HEK293 (cell line): ENCODE results near the gene RABEP2.
A peak's percentile ranks its signal among the peaks of the same experiment; 100 is the strongest.

Source experiments
- CTCF ChIA-PET: fragments of 350-600 bp; formaldehyde crosslinking; extraction: SDS; loops from one replicate; lab custom pipeline; 2021; ENCODE audit warnings: antibody characterized with exemption; lab: Yijun Ruan, JAX
- POLR2A ChIA-PET: fragments of 300-600 bp; formaldehyde crosslinking; extraction: SDS; loops from one replicate; lab custom pipeline; 2020; ENCODE audit warnings: antibody characterized with exemption, inconsistent platforms; lab: Yijun Ruan, JAX
- H3K27ac ChIP-seq: fragments of 200-500 bp; sonication (Bioruptor generic); 2 replicates; pipeline ENCODE4 v1.5.1; 2014; ENCODE audit warnings: low read depth, low read length, control low read depth, inconsistent platforms; ENCODE audit errors: extremely low read depth
- H3K36me3 ChIP-seq, 2 experiments: fragments of 200-500 bp in 1 of 2; sonication (Bioruptor generic) in 1 of 2; 1 replicate in 1 of 2; 2 replicates in 1 of 2; pipeline ENCODE4 v1.5.1; 2014 to 2017; ENCODE audit warnings: inconsistent platforms in 2 of 2, low read length in 2 of 2; ENCODE audit not compliant: control insufficient read depth in 2 of 2, insufficient read depth in 1 of 2
- H3K4me1 ChIP-seq: fragments of 200-500 bp; sonication (Bioruptor generic); 2 replicates; pipeline ENCODE4 v1.5.1; 2014; ENCODE audit warnings: mild to moderate bottlenecking, low read length, inconsistent platforms; ENCODE audit not compliant: control insufficient read depth, insufficient read depth
- H3K4me3 ChIP-seq: 2 replicates; pipeline ENCODE4 v1.5.1; 2011; ENCODE audit warnings: low read depth, mild to moderate bottlenecking, control low read depth, low read length, moderate library complexity
- H3K9me3 ChIP-seq: fragments of 200-500 bp; sonication (Bioruptor generic); 2 replicates; pipeline ENCODE4 v1.5.1; 2014; ENCODE audit warnings: low read depth, low read length, inconsistent platforms; ENCODE audit not compliant: control insufficient read depth, insufficient read depth
- BCL11A ChIP-seq: fragments of 450-650 bp; formaldehyde crosslinking; IDR thresholded peaks from 2 replicates; pipeline ENCODE4 v1.5.1; 2016; ENCODE audit warnings: low read depth, missing biosample characterization, missing genetic modification characterization
- REPIN1 ChIP-seq: fragments of 450-650 bp; formaldehyde crosslinking; IDR thresholded peaks from 2 replicates; pipeline ENCODE4 v1.5.1; 2017; ENCODE audit warnings: missing biosample characterization, missing genetic modification characterization, low read depth
- SP7 ChIP-seq: fragments of 450-650 bp; formaldehyde crosslinking; IDR thresholded peaks from 2 replicates; pipeline ENCODE4 v1.5.1; 2016; ENCODE audit warnings: missing biosample characterization, missing genetic modification characterization
- TSHZ1 ChIP-seq: fragments of 450-650 bp; formaldehyde crosslinking; IDR thresholded peaks from 2 replicates; pipeline ENCODE4 v1.5.1; 2016; ENCODE audit warnings: missing biosample characterization, missing genetic modification characterization, borderline replicate concordance
- ZBTB17 ChIP-seq: fragments of 450-650 bp; formaldehyde crosslinking; IDR thresholded peaks from 2 replicates; pipeline ENCODE4 v1.5.1; 2016; ENCODE audit warnings: missing biosample characterization, missing genetic modification characterization
- ZBTB26 ChIP-seq: fragments of 450-650 bp; formaldehyde crosslinking; optimal IDR thresholded peaks from 2 replicates; pipeline ENCODE3; 2016; ENCODE audit warnings: missing biosample characterization, mild to moderate bottlenecking, missing genetic modification characterization
- ZNF121 ChIP-seq: fragments of 450-650 bp; formaldehyde crosslinking; IDR thresholded peaks from 2 replicates; pipeline ENCODE4 v1.5.1; 2016; ENCODE audit warnings: missing biosample characterization, missing genetic modification characterization
- ZNF140 ChIP-seq: fragments of 450-650 bp; formaldehyde crosslinking; IDR thresholded peaks from 2 replicates; pipeline ENCODE4 v1.5.1; 2016; ENCODE audit warnings: missing biosample characterization, missing genetic modification characterization
- ZNF16 ChIP-seq: fragments of 450-650 bp; formaldehyde crosslinking; IDR thresholded peaks from 2 replicates; pipeline ENCODE4 v1.5.1; 2016; ENCODE audit warnings: low read depth, missing biosample characterization, missing genetic modification characterization
- ZNF266 ChIP-seq: fragments of 450-650 bp; formaldehyde crosslinking; IDR thresholded peaks from 2 replicates; pipeline ENCODE4 v1.5.1; 2016; ENCODE audit warnings: missing biosample characterization, missing genetic modification characterization, low read depth
- ZNF366 ChIP-seq: fragments of 450-650 bp; formaldehyde crosslinking; conservative IDR thresholded peaks from 2 replicates; pipeline ENCODE4 v1.5.1; 2016; ENCODE audit warnings: missing biosample characterization, missing genetic modification characterization
- ZNF596 ChIP-seq: fragments of 450-650 bp; IDR thresholded peaks from 2 replicates; pipeline ENCODE4 v1.5.0; 2018; ENCODE audit warnings: missing biosample characterization, mild to moderate bottlenecking, missing genetic modification characterization, moderate library complexity
- ZNF610 ChIP-seq: fragments of 450-650 bp; formaldehyde crosslinking; IDR thresholded peaks from 2 replicates; pipeline ENCODE4 v1.5.1; 2016; ENCODE audit warnings: missing biosample characterization, missing genetic modification characterization, borderline replicate concordance
- ZNF623 ChIP-seq: fragments of 450-650 bp; formaldehyde crosslinking; IDR thresholded peaks from 2 replicates; pipeline ENCODE4 v1.5.1; 2016; ENCODE audit warnings: missing biosample characterization, missing genetic modification characterization
- ZNF626 ChIP-seq: fragments of 450-650 bp; sonication (Bioruptor Pico); formaldehyde crosslinking; IDR thresholded peaks from 2 replicates; pipeline ENCODE4 v1.5.1; 2018; ENCODE audit warnings: missing biosample characterization, missing genetic modification characterization, inconsistent platforms
- ZNF664 ChIP-seq: fragments of 450-650 bp; formaldehyde crosslinking; IDR thresholded peaks from 2 replicates; pipeline ENCODE4 v1.5.1; 2016; ENCODE audit warnings: missing biosample characterization, missing genetic modification characterization
- ZNF776 ChIP-seq: fragments of 450-650 bp; formaldehyde crosslinking; IDR thresholded peaks from 2 replicates; pipeline ENCODE4 v1.5.0; 2017; ENCODE audit warnings: missing biosample characterization, missing genetic modification characterization, borderline replicate concordance
- ZNF837 ChIP-seq: fragments of 450-650 bp; formaldehyde crosslinking; IDR thresholded peaks from 2 replicates; pipeline ENCODE4 v1.5.1; 2016; ENCODE audit warnings: missing biosample characterization, missing genetic modification characterization

Gene RABEP2

GRCh38 chr16:28915181-28915580, 9.9 kb downstream of the RABEP2 start:
- ChIA-PET CTCF (interaction anchor here (0.6 to 0.9 kb wide), 2 partner anchors 24 to 59 kb away, joined by 3 to 4 read pairs; no protein-coding TSS in a partner anchor), POLR2A (interaction anchor here (1.3 to 1.8 kb wide), 2 partner anchors 10 to 35 kb away, joined by 4 to 7 read pairs; partner anchors contain the start of genes NFATC2IP and RABEP2)
- Histone ChIP-seq H3K9me3 (no peaks in the 10 kb centered on the region), H3K4me3 (no peak overlapping the region), H3K36me3 (peaks cover 0 to 13% of the 10 kb centered on the region in 2 experiments; a peak in 2 of 3 replicates), H3K4me1 (no peaks in the 10 kb centered on the region), H3K27ac (no peak overlapping the region)
- TF ChIP-seq ZNF664 (tag by site-specific recombination) = 0 out of 2 replicates have a peak, but pooled peaks have one; percentile 16
- no peak for TF ChIP-seq ZBTB17 (tag by site-specific recombination)
- no peak for TF ChIP-seq REPIN1
- TF ChIP-seq ZNF610 (tag by site-specific recombination) = no peak
- no peak for TF ChIP-seq ZNF626 (tag by site-specific recombination)
- TF ChIP-seq ZNF121 (tag by site-specific recombination) = peak; percentile 58; the same call in 1 of the 2 replicates
- TF ChIP-seq ZNF16 (tag by site-specific recombination) = no peak
- TF ChIP-seq BCL11A = no peak
- TF ChIP-seq ZNF596 (tag by site-specific recombination) = no peak
- no peak for TF ChIP-seq ZBTB26 (tag by site-specific recombination)
- no peak for TF ChIP-seq ZNF776 (tag by site-specific recombination)
- TF ChIP-seq ZNF140 = no peak
- no peak for TF ChIP-seq TSHZ1 (tag by site-specific recombination)
- TF ChIP-seq ZNF837 (tag by site-specific recombination) = no peak

- Histone ChIP-seq H3K27ac (no peak overlapping the region), H3K4me3 (no peak overlapping the region), H3K9me3 (no peaks in the 10 kb centered on the region), H3K36me3 (peaks cover 0 to 8% of the 10 kb centered on the region in 2 experiments; a peak in 2 of 3 replicates), H3K4me1 (no peaks in the 10 kb centered on the region)
- ChIA-PET CTCF (interaction anchor here (0.6 to 0.9 kb wide), 2 partner anchors 23 to 60 kb away, joined by 3 to 4 read pairs; no protein-coding TSS in a partner anchor), POLR2A (interaction anchor here (0.5 to 1.8 kb wide), 2 partner anchors 11 to 75 kb away, joined by 3 to 7 read pairs; partner anchors contain the start of gene RABEP2)
- TF ChIP-seq ZNF366 (no peak), ZNF266 (tag by site-specific recombination) (no peak), SP7 (tag by site-specific recombination) (no peak), ZNF623 (tag by site-specific recombination) (no peak)
These were observed 10.9 kb downstream of the RABEP2 start for GRCh38 chr16:28913946-28914724.
